Right kidney (tissue), 1 donor: ENCODE data around the gene ARID5B.
"Not testable (repeated sequence)": the region's sequence is repeated elsewhere in the genome, so short reads cannot be mapped to it uniquely, and the experiment has no call there.

Experiments used
- DNase-seq: peaks from one replicate; pipeline ENCODE4 v3.0.0-alpha.2; 2016

Gene ARID5B

DNA sequence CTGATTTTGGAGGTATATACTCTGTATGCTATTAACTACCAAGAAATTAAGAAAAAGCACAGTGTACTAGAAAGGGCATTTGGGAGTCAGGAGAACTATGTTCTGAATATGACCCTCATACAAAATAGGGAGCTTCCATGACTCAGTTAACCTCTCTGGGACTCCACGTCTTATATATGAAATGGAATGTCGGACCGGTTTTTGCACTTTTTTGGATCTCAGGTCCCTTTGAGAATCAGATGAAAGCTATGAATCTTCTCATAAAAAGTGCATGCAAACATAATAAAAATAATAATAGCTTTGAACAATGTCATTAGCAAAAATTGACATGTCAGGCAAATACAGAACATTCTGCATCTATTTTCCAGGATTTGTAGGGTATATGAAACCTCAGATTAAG, 113.0 kb downstream of the ARID5B start:
- no peak for DNase-seq

DNA sequence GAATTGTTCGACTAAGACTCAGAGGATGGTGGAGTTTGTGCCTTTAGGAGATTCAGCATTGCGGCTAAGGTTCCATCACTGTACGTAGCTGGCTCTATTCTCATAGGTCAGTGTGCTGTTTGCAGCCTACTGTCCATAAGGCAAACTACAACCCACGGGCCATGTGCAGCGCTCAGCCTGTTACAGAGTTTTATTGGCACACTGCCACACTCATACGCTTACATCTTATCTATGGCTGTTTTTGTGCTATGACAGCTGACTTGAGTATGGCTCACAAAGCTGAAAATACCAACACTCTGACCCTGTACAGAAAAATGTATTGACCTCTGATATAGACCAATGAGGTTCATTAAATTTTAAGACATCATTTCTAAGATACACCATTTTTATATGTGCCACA, 114.5 kb downstream of the ARID5B start:
- DNase-seq, result no peak

DNA sequence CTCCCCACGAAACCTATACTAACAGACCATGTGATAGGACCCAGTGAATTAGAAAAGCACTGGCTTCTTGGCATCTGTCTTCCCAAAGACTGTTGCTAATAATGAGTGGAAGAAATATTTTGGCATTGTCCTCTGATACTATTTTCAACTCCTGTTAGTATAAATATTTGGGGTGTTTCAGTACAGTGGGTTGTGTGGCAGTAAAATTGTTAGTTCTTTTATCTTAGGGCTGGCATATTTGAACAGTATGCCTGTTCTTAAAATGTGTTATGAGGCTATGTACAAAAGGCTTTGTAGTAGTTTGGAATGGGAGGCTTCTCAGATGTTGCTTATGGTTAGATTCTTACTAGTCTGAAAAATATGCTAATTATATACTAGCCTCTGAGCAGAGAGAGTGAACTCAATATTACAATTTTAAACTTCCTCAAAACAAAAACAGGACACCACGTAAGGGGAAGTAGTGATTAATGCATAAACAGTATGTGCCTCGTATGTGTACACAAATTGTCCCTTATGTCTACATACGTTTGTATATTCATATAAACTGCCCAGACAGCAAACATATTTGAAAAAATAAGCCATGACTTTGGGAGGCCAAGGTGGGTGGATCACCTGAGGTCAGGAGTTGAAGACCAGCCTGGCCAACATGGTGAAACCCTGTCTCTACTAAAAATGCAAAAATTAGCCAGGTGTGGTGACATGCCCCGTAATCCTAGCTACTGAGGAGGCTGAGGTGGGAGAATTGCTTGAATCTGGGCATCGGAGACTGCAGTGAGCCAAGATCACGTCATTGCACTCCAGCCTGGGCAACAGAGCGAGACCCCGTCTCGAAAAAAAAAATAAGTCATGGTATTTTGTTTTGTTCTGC, 115.4 kb downstream of the ARID5B start:
- no peak for DNase-seq

DNA sequence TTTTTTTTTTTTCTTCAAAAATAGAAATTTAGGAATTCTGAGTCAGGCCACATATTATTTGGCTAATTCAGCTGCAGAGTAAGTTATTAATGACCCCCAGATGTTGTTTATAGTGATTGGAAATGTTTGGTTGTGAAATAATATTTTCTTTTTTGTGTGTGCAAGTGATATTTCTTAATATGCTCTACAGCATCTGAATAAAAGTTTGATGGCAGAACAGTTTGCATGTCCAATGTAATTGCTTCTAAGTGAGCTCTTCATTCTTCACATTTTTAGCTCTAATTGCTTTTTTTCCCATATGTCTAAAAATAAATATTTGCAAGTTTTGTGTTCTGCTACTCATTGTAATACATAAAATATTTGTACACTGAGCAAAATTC, 116.0 kb downstream of the ARID5B start:
- DNase-seq, result no peak

DNA sequence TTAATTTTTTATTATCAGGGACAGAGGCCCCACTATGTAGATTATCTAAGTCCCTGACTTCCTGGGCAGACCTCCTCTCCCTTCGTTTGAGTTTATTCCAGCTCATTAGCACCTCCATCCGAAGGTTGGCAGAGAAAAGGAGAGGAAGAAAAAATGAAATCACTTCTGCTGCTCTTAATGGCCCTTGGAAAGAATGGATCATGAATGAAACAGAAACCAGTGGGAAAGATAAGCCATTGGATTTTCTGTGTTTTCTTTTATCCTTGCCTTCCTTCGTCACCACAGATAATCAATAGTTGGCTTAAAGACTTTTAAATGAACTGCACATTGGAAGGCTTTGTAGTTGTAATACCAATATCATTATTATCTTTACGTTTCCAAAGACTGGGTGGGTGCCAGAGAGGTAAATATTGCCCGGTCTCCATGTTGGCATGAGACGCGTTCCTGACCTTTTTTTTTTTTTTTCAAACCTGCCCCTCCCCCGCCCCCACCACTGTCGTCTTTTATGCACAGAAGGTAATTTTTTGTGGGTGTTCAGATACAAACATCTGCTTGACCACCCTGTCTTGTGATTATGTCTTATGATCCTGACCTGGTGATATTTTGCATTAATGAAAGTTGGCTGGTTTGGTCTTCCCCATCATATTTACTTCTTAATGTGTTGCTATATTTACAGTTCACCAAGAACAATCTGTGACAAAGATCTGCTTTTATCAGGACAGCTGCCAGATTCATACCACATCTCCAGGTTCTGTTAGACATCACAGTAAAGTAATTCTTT, 116.8 kb downstream of the ARID5B start:
- DNase-seq, result no peak

DNA sequence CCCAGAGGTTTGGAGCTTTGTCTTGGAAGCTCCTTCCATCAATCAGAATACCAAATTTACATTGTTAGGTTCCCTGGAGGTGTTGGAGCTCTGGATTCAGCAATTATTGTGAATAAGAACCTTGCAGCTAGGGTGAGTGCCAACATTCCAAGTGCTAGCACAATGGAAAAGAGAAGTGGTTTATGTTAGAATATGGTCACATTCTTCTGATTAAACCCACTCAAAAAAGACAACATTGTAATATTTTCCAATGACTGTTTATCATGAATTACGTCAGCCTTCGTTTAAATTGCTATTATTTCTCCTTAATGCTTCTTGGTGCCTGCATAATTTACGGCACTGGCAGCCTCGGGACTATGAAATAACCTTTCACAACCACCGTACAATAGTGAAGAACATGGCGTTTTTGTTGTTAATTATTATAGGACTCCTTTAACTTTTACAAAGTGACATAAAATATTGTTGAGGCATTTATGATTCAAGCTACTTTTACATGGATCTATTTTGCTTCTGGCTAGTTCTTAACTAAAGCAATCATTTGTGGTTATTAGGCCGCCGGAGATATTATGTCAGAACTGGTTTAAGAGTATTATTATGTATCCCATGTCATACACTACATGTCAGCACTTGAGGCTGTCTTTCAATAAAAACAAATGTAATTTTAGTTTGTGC, 117.7 kb downstream of the ARID5B start:
- DNase-seq, result no peak

DNA sequence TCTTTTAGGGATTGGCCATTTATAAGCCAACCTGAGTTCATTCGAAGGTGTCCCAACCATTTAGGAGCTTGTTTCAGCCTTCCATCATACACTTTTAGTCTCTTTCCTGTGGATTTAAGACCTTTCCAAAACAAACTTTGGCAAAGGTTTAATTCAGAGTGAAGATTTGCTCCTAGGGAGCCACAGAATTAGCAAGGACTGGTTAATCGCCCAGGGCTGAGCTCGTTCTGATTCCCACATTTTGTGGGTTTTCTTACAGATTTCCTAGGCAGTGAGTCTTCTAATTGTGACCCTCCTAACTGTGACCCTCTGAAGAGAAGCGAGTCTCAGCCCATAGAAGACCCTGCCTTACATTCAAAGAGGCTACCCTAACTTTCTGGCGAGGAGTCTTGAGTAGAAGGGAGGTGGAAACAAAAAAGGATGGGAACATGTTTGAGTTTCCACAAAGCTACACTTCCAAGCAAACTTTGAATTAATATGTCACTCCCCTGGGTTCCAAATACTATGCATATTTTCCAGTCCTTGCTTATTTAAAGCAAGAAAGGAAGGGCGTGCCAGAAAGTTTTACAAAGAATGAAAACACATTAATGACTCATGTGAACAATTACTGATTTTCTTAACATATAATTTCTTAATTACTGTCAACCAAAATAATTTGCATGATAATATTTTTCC, 118.3 kb downstream of the ARID5B start:
- DNase-seq, result no peak

DNA sequence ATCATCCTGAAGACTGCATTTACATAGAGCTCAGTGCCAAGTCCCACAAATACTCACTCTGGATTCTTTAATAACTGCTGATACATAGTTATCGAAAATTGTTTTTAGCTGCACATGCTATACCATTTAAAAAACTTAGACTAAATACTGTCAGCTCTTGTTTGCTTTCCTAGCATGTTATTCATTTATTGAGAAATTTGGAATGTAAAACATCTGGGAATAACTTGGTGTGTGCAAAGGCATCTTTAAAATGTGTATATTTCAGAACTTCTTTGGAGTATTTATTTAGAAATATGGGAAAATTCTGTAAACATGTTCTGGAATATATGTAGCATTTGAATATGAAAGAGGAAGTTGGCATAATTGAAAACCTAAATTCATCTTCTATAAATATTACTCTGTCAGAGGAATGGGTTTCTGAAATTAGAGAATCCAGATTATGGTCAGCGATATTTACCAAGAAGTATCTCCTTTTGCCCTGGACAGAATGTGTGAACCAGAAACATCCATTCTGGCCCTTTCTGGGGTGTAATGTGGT, 119.7 kb downstream of the ARID5B start:
- DNase-seq, result no peak

DNA sequence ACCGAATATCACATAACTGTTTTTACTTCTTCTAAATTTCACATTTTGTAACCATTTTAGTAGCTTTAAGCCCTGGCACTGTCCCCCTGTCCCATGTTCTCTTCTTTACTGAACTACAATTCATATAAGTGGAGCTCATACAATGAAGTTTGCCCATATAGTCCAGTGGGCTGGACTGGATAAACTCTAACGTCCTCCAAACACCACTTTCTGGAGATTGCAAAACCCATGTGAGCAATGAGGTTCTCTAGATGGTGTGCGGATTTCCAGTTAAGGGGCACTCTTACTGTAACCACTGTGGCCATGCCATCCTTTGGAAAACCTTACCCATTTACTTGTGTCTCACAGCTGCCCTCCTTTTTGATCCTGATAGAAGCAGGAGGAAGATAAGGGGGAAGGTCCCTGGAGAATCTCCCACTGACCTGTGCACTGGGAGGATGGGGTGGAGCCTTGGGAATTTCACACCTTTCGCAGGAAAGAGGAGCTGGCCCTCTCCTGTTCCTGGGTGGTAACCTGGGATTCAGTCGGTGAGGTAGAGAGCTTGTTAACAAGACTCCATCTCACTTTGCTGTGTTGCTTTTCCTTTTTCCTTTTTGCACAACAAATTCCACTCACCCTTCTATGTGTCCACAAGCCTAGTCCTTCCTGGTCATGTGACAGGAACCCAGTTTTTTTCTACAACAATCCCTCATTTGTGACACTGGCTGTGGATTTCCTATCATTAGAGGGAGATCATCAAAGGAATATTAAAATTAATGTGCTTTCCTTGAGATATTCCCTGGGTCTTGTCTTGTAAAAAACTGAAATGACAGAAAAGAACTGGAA, 120.7 kb downstream of the ARID5B start:
- DNase-seq, result no peak

DNA sequence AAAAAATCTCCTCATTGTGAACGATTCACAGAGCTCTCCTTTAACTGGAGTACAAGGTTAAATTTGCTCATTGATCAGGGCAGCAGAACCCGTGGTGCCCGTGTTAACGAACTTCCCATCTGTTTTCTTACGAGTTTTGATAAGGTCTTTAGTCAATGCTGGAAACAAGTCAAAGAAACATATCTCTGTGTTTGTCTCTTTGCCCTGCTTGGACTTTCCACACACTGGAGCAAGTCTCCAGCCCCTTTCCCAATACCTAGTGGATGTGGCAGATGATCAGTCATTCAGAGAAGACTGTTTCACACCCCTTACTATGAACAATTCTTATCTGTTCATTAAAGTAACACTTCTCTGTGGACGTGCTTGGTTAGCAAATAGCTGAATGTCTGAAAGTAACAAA, 121.3 kb downstream of the ARID5B start:
- no peak for DNase-seq

DNA sequence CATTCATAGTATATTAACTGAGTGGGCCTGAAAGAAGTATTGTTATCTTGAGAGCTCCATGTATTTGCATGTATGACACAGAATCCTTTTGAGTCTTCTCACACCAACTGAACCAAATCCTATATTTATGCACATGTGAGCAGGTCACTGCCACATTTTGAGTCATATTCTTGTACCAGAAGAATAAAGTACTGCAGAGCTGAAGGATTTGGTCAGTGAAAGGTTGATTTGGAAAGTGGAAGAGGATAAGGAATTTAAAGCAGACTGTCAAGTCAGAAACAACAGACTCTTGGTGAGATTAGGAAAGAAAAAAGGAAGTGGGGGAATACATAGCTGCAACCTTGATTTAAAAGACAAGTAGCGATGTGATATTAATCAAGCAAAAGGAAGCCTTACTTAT, 121.8 kb downstream of the ARID5B start:
- DNase-seq, result no peak

DNA sequence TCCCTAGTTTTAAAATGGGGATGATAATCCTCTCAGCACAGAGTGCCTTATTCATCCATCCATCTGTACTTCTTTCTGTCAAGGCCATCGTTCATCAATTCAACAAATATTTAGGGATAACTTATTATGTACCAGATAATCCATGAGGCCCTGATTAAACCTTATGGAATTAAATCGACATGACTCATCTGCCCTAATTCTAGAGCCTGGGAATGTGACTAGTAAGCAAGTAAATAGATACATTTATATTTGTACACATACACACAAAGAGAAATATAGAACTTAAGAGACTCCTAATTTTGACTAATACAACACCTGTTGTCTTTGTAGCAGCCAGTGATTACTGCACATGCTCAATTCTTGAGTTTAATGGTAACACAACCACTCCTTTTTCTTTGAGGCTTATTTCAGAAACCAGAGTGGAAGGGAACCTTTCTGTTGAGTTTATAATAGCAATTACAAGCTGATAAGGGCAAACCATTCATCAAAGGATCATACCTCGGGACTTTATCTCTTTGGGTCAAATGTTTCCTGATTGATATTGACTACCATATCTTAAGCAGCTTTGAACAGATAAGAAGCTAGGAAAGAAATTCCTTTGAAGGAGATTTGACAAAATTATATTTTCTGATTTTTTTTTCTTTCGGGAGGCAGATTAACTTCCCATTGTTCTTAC, 122.7 kb downstream of the ARID5B start:
- DNase-seq, result no peak

DNA sequence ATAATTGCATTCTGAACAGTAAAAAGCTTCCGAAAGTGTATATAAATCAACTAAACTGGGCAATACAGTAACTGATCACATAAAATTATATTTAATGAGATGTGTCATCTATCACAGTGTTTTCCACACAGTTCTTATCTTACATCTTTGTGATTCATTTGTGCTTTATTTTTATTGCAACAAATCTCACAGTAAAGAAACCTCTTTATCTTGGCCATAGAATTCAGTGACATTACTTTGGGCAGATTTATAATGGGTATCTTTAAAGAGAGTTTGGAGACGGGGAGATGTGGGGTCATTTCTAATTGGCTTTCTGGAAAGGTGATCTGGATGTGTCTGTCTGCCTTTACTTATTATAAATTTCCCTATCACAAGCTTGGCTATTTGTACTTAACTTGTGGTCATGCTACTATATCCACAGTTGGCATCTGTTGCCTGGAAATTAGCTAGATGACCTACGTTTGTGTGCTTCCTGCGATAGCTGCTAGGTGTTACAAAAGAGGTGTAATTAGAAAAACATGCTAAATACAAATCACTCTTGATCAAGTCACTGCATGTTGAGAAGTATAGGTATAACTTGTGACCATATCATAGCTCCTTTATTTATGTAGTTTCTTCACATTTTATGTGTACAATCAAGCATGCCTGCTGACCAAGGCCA, 123.8 kb downstream of the ARID5B start:
- no peak for DNase-seq

DNA sequence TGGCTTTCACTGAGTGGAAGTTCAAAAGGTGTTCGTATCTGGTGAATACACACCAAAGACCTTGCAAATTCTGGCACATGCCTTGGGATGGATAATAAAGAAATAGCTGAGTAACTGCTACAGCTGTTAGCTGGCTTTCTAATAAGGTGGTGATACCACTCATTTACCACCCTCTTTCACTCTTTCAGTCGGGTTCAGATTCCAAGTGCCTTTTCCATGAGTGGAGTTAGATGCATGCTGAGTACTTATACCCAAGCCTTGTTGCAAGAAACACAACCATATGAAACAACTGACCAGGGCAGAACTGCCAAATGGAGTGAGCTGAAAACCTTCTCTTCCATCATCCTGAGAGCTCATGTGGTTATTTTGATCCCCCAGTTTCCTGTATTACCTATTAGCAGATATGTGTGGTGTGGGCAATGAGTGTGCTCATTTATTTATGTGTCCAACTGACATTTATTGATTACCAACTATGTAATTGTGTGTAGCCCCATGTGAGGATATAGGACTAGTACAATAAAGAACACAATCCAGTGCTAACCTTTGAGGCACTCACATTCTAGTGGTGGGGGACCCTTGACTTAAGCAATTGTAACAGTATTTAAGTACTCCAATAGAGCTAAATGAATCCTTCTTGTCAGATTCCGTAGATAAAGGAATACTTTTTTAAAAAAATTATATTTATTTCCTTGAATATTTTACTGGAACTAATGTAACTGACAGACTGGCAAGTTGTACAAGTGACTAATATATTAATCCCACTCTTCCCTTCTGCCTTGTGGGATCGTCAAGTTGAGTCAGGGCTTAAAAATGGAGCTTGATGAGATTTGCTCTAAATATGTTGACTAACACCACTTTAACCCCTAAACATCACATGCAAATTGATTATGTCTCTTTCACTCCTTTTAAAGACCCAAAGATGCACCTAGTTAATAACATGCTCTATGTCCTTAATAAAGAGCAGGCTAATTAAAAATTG, 124.7 kb downstream of the ARID5B start:
- DNase-seq, result no peak

DNA sequence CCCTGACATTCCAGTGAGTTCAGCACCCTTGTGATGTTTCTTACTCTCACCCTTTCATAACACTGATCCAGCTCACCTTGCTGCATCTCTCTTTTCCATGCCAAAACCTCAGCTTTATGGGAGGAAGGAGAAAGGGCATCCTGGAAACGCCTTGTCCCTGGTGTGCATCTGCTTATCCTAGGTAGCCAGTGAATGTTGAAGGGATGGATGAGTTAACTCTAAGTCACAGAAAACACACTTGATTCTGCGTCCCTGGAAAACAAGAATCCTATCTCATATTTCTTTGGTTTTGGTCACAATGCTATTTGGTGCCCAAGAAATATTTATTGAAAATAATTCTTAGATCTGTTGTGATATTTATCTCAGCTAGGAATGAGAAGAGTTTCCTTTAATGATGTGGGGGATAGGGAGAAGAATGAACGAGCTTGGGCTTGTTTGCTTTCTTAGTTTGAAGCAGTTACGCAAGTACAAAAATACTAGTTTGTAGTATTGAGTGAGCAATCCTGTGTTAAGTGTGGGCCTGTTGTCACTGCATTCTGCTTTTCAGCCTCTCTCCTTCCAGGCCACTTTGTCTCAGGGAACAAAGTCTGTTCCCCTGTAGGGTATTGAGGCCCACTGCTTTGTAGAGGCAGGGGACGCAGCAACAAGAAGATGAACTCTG, 126.5 kb downstream of the ARID5B start:
- DNase-seq, result no peak

DNA sequence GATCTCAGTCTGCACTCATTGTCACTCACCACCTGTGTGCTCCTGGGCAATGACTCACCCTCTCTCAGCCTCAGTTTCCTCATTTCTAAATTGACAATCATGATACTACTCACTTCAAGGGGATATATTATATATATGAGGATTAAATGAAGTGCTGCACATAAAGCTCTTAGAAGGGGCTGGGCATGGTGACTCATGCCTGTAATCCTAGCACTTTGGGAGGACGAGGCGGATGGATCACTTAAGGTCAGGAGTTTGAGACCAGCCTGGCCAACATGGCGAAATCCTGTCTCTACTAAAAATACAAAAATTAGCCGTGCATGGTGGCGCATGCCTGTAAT, 127.0 kb downstream of the ARID5B start:
- DNase-seq, result not testable (repeated sequence)

DNA sequence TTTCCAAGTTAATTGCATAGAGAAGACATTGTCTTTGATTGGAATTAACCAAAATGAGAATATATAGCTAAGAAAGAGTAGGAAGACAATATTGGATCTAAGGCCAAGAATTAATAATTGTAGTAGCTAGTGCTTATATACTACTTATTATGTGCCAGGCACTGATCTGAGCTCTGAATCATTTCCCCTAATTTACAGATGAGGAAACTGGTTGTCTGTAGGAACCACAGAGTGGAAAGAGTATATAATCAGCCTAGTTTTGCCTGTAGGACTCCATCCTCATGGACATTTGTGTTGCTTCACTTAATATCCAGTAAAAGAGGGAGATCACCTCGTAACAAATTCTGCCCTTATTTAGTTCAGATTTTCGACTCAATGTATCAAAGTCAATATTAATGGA, 127.9 kb downstream of the ARID5B start:
- no peak for DNase-seq

DNA sequence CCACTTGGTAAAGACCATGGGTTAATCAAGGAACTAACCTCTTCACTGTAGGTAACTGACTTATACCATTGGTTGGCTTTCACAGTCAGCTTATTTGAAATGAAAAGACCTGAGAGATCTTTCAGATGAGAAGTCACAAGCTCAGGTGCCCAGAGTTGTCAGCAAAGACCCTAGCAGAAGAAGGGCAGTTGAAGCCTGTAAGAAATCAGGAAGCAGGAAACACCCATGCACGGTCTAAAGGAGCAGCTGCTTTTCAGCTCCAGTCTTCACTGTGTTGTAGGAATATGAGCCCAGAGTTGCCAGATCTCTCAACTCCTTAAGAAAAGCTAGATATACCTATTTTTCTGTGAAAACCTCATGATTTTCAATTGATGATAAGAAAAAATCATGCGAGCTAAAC, 130.0 kb downstream of the ARID5B start:
- DNase-seq, result no peak

DNA sequence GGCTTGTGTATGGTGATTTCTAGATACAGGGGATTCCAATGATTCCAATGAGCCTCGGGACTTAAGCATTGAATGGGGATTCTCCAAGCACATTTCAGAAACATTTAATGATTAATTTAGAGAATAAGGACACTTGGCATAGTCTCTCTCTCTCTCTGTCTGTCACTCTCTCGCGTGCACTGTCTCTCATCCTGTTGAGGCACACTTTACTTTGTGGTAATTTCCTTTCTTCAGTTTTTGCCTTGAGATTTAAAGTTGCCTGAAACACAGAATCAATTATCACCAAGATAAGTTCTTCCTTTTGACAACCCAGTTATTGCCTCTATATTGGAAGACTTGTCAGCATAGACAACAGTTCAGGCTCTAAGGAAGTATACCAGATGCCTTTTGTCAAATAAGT, 131.6 kb downstream of the ARID5B start:
- no peak for DNase-seq
